H1 (cell line): ENCODE data around the gene SRI. TPM values are rescaled to one million over a fixed set of nuclear protein-coding genes. Genes with fewer than 3 reads are reported as not detected.
A peak's percentile ranks its signal among the peaks of the same experiment; 100 is the strongest.

Source experiments
- CTCF ChIA-PET: fragments of 300-600 bp; sonication (Branson Sonifier 250); formaldehyde crosslinking; loops from one replicate; lab custom pipeline; 2021; ENCODE audit not compliant: partially characterized antibody; lab: Charles Lee
- POLR2A ChIA-PET: fragments of 300-600 bp; sonication (Branson Sonifier 250); formaldehyde crosslinking; loops from one replicate; lab custom pipeline; 2021; ENCODE audit warnings: inconsistent platforms; ENCODE audit not compliant: partially characterized antibody; lab: Charles Lee
- DNase-seq, 2 experiments: peaks; one replicate each; pipeline versions ENCODE4 v3.0.0 to v3.0.0-alpha.2; 2010 to 2022; ENCODE audit warnings: low spot score in 2 of 2, low read depth in 1 of 2, mixed read lengths in 1 of 2
- FAIRE-seq: peaks from 2 replicates; lab custom pipeline; 2011; peaks lifted over from hg19 to GRCh38; lab: Jason Lieb, UNC
- H2AFZ ChIP-seq: 2 replicates; pipeline ENCODE4 v1.8.1; 2012; ENCODE audit warnings: low read length, inconsistent platforms
- H2AK5ac ChIP-seq: 2 replicates; pipeline ENCODE4 v1.6.1; 2013; ENCODE audit warnings: low read depth, low read length
- H2BK120ac ChIP-seq: replicated peaks from 2 replicates; pipeline ENCODE3; 2013; ENCODE audit warnings: low read depth, low read length, inconsistent platforms
- H2BK12ac ChIP-seq: 2 replicates; pipeline ENCODE4 v1.6.1; 2013; ENCODE audit warnings: low read depth, low read length
- H2BK15ac ChIP-seq: 2 replicates; pipeline ENCODE4 v1.6.1; 2013; ENCODE audit warnings: low read length
- H2BK20ac ChIP-seq: 2 replicates; pipeline ENCODE4 v1.6.1; 2013; ENCODE audit warnings: low read length
- H2BK5ac ChIP-seq: 2 replicates; pipeline ENCODE4 v1.6.1; 2013; ENCODE audit warnings: low read depth, low read length
- H3K14ac ChIP-seq: 2 replicates; pipeline ENCODE4 v1.6.1; 2013; ENCODE audit warnings: inconsistent platforms; ENCODE audit not compliant: insufficient read length
- H3K18ac ChIP-seq: 2 replicates; pipeline ENCODE4 v1.6.1; 2013; ENCODE audit warnings: low read length; ENCODE audit errors: extremely low read depth
- H3K23ac ChIP-seq: 2 replicates; pipeline ENCODE4 v1.6.1; 2013; ENCODE audit warnings: inconsistent platforms; ENCODE audit not compliant: insufficient read length
- H3K23me2 ChIP-seq: 2 replicates; pipeline ENCODE4 v1.6.1; 2013; ENCODE audit warnings: low read depth, low read length
- H3K27ac ChIP-seq: 2 replicates; pipeline ENCODE4 v1.6.1; 2011; ENCODE audit warnings: low read depth, low read length, inconsistent platforms
- H3K27me3 ChIP-seq, 4 experiments: replicated peaks in 1 of 4; 1 replicate in 1 of 4; 2 replicates in 3 of 4; pipeline versions ENCODE4 v1.6.1 to v1.8.1; 2011 to 2013; ENCODE audit warnings: low read length in 3 of 4, mild to moderate bottlenecking in 3 of 4, inconsistent platforms in 2 of 4, mixed read lengths in 2 of 4, moderate library complexity in 1 of 4; ENCODE audit not compliant: control insufficient read depth in 3 of 4, insufficient read depth in 3 of 4; ENCODE audit errors: extremely low read depth in 1 of 4
- H3K36me3 ChIP-seq, 4 experiments: 2 replicates each; pipeline versions ENCODE4 v1.6.1 to v1.8.1; 2011 to 2013; ENCODE audit warnings: mild to moderate bottlenecking in 4 of 4, low read length in 3 of 4, moderate library complexity in 2 of 4, control low read depth in 1 of 4, inconsistent platforms in 1 of 4; ENCODE audit not compliant: insufficient read depth in 4 of 4, control insufficient read depth in 2 of 4
- H3K4ac ChIP-seq: replicated peaks from 2 replicates; pipeline ENCODE3; 2013; ENCODE audit warnings: low read length, low read depth, mixed read lengths, inconsistent platforms; ENCODE audit not compliant: insufficient read length
- H3K4me1 ChIP-seq, 4 experiments: replicated peaks in 1 of 4; 1 replicate in 1 of 4; 2 replicates in 3 of 4; pipeline versions ENCODE4 v1.6.1 to v1.8.1; 2011 to 2013; ENCODE audit warnings: low read length in 3 of 4, inconsistent platforms in 2 of 4, mixed read lengths in 1 of 4; ENCODE audit not compliant: insufficient read depth in 4 of 4, control insufficient read depth in 3 of 4
- H3K4me2 ChIP-seq, 2 experiments: 2 replicates each; pipeline versions ENCODE4 v1.6.1 to v1.8.1; 2011 to 2013; ENCODE audit warnings: low read depth in 2 of 2, low read length in 2 of 2, control low read depth in 1 of 2, inconsistent platforms in 1 of 2, mild to moderate bottlenecking in 1 of 2; ENCODE audit not compliant: insufficient read depth in 1 of 2
- H3K4me3 ChIP-seq, 4 experiments: fragments of 200-600, 300-600 bp in 1 of 4; sonication (generic), shearing (Covaris generic), sonication (Bioruptor Twin) in 1 of 4; 2 replicates each; pipeline versions ENCODE4 v1.5.1 to v1.8.1; 2011 to 2016; ENCODE audit warnings: low read length in 4 of 4, low read depth in 3 of 4, control low read depth in 2 of 4, inconsistent platforms in 2 of 4, mild to moderate bottlenecking in 2 of 4, mixed read lengths in 1 of 4, moderate library complexity in 1 of 4; ENCODE audit not compliant: insufficient read depth in 2 of 4; ENCODE audit errors: extremely low read depth in 1 of 4
- H3K56ac ChIP-seq: replicated peaks from 2 replicates; pipeline ENCODE3; 2013; ENCODE audit warnings: low read depth, mild to moderate bottlenecking, mixed read lengths, low read length, inconsistent platforms; ENCODE audit not compliant: insufficient read length
- H3K79me1 ChIP-seq: 2 replicates; pipeline ENCODE4 v1.6.1; 2013; ENCODE audit warnings: low read depth, low read length, control low read depth
- H3K79me2 ChIP-seq, 2 experiments: 2 replicates each; pipeline versions ENCODE4 v1.6.1 to v1.8.1; 2012 to 2013; ENCODE audit warnings: low read length in 2 of 2, mild to moderate bottlenecking in 2 of 2, inconsistent platforms in 1 of 2; ENCODE audit not compliant: insufficient read depth in 2 of 2, control insufficient read depth in 1 of 2
- H3K9ac ChIP-seq, 4 experiments: replicated peaks in 1 of 4; 1 replicate in 1 of 4; 2 replicates in 3 of 4; pipeline versions ENCODE4 v1.6.1 to v1.8.1; 2011 to 2013; ENCODE audit warnings: low read depth in 3 of 4, low read length in 3 of 4, control low read depth in 2 of 4, mild to moderate bottlenecking in 2 of 4, moderate library complexity in 2 of 4, inconsistent platforms in 1 of 4; ENCODE audit errors: extremely low read depth in 1 of 4
- H3K9me3 ChIP-seq, 2 experiments: 2 replicates each; pipeline versions ENCODE4 v1.6.1 to v1.8.1; 2012 to 2013; ENCODE audit warnings: mild to moderate bottlenecking in 2 of 2, moderate library complexity in 2 of 2, control low read depth in 1 of 2, inconsistent platforms in 1 of 2, low read depth in 1 of 2, low read length in 1 of 2, mixed read lengths in 1 of 2; ENCODE audit not compliant: insufficient read depth in 2 of 2
- H4K20me1 ChIP-seq, 2 experiments: replicated peaks in 1 of 2; 2 replicates each; pipeline versions ENCODE3 to v1.8.1; 2011 to 2013; ENCODE audit warnings: inconsistent platforms in 2 of 2, low read length in 2 of 2, mild to moderate bottlenecking in 1 of 2; ENCODE audit not compliant: insufficient read depth in 2 of 2, control insufficient read depth in 1 of 2
- H4K5ac ChIP-seq: 2 replicates; pipeline ENCODE4 v1.6.1; 2013; ENCODE audit warnings: low read length, low read depth, mixed read lengths, inconsistent platforms; ENCODE audit not compliant: insufficient read length
- H4K8ac ChIP-seq: 2 replicates; pipeline ENCODE4 v1.8.0; 2013; ENCODE audit warnings: mild to moderate bottlenecking, moderate library complexity, low read length, inconsistent platforms; ENCODE audit not compliant: insufficient read depth; ENCODE audit errors: extremely low read depth
- H4K91ac ChIP-seq: replicated peaks from 2 replicates; pipeline ENCODE3; 2013; ENCODE audit warnings: low read length, mixed read lengths, inconsistent platforms; ENCODE audit not compliant: insufficient read length
- CEBPB ChIP-seq: IDR thresholded peaks from 2 replicates; pipeline ENCODE4 v1.6.1; 2012; ENCODE audit warnings: low read depth, low read length
- PHF8 ChIP-seq: fragments of 200-600 bp; sonication (generic); conservative IDR thresholded peaks from 2 replicates; pipeline ENCODE4 v1.7.1; 2012; ENCODE audit warnings: low read depth, mild to moderate bottlenecking, inconsistent platforms, low read length, moderate library complexity
- SP4 ChIP-seq: IDR thresholded peaks from 2 replicates; pipeline ENCODE4 v1.6.1; 2012; ENCODE audit warnings: low read length, inconsistent platforms
- WGBS, 2 experiments: shearing (Covaris generic) in 1 of 2; methylation state at CpG; one replicate each; pipeline versions ENCODE4 v1.1.6 to v1.1.7; 2013 to 2015; ENCODE audit warnings: low lambda C conversion rate in 2 of 2, mixed read lengths in 2 of 2, inconsistent platforms in 1 of 2, low coverage in 1 of 2, missing lambda C conversion rate in 1 of 2; ENCODE audit not compliant: insufficient replicate concordance in 2 of 2, insufficient coverage in 1 of 2, insufficient read length in 1 of 2; ENCODE audit errors: extremely low coverage in 1 of 2, missing lambda C conversion rate in 1 of 2; 5-methylcytosine and 5-hydroxymethylcytosine counted together
- polyA plus RNA-seq, 7 experiments: library from polyadenylated mRNA; depleted of rRNA in 3 of 7; stranded (reverse) in 5 of 7; unstranded in 2 of 7; fragments of >200 nt in 5 of 7; fragments of 200-250 nt in 2 of 7; gene quantifications; 1 replicate in 5 of 7; 2 replicates in 1 of 7; 4 replicates in 1 of 7; pipeline versions ENCODE4 v1.2.1 to v1.2.3, GENCODE V29; 2011 to 2013; ENCODE audit warnings: missing spikeins in 2 of 7, mixed read lengths in 2 of 7
- total RNA-seq: library from RNA; stranded (reverse); fragmentation: NEBNext Ultra II Directional; extraction: Animal tissue kit (Norgen Biotek cat#: 25700); gene quantifications from 2 replicates; pipeline ENCODE4 v1.2.1, GENCODE V29; 2021

Gene SRI
- total and polyA plus RNA-seq, 2 of the 8 experiments (the other 6 are each of a cell fraction or from before 2014, with no cell fraction given): 118 to 170 TPM

DNA sequence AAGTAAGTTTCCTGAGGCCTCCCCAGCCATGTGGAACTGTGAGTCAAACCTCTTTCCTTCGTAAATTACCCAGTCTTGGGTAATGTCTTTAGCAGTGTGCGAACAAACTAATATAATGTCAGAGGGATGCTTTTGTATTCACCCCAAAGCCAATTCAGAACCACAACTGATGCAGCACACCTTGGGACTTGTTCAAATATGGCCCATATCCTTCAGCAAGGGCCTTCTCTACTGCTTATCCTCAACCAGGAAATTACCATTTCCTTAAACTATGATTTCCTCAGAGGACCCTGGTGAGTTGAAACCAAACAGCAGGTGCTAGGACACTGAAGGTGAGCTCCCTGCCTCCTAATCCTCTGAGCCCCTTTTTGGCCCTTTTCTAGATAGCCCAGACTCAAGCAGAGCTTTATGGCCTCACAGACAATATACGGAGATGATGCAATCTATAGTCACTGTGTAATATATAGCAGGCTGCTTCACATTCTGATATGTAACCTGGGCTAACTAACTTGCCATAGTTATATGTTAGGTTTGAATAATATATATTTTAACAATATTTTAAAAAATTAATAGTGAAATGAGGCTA lies 15.2 kb downstream of the SRI start:
- no peak overlapping the region for H3K18ac ChIP-seq
- H2AFZ ChIP-seq: no peak overlapping the region
- H3K79me2 ChIP-seq: no peaks in the 10 kb centered on the region
- H3K27me3 ChIP-seq: no peaks in the 10 kb centered on the region
- peaks cover 0 to 12% (median 10%) of the 10 kb centered on the region in 4 experiments; a peak in 3 of 7 replicates for H3K4me1 ChIP-seq
- no peak overlapping the region for H4K8ac ChIP-seq
- H4K5ac ChIP-seq: no peak overlapping the region
- ChIA-PET POLR2A (interaction anchor here (1.2 kb wide), 1 partner anchor 9 kb away, joined by 5 read pairs; no protein-coding TSS in a partner anchor), CTCF (no interaction called here)
- H3K79me1 ChIP-seq: no peaks in the 10 kb centered on the region
- H2BK5ac ChIP-seq: no peak overlapping the region
- no peak overlapping the region for H3K4me3 ChIP-seq
- no peak overlapping the region for H3K9ac ChIP-seq
- H2BK15ac ChIP-seq: no peak overlapping the region
- H3K14ac ChIP-seq: no peak overlapping the region
- no peaks in the 10 kb centered on the region for H3K9me3 ChIP-seq
- H2BK12ac ChIP-seq: no peak overlapping the region
- 98% methylated on average over 3 of the region's 3 CpGs; no CpG with 5 or more reads in 1 of the 2 experiments for WGBS, 2 experiments
- no peak overlapping the region for H2BK20ac ChIP-seq
- H3K56ac ChIP-seq: no peak overlapping the region
- peaks cover 2 to 63% (median 33%) of the 10 kb centered on the region in 4 experiments; a peak in 7 of 8 replicates for H3K36me3 ChIP-seq
- no peak overlapping the region for H3K27ac ChIP-seq
- H3K4me2 ChIP-seq: no peak overlapping the region
- H4K20me1 ChIP-seq: no peaks in the 10 kb centered on the region
- H3K4ac ChIP-seq: no peak overlapping the region
- H3K23me2 ChIP-seq: no peaks in the 10 kb centered on the region
- H4K91ac ChIP-seq: no peak overlapping the region
- DNase-seq (no peak), FAIRE-seq (no peak)
- TF ChIP-seq CEBPB (0 out of 2 replicates have a peak, but pooled peaks have one; percentile 9), SP4 (no peak), PHF8 (no peak)
- no peak overlapping the region for H3K23ac ChIP-seq
- H2BK120ac ChIP-seq: no peak overlapping the region
- no peak overlapping the region for H2AK5ac ChIP-seq
